K562 (cell line): Measurements from ENCODE around the gene SMAD3. TPM values are rescaled to one million over a fixed set of nuclear protein-coding genes. Genes with fewer than 3 reads are reported as not detected.

Experiments
- ADNP ChIP-seq: fragments of 200-800 bp; sonication (Bioruptor generic); IDR thresholded peaks from 2 replicates; pipeline ENCODE4 v1.6.1; 2016; ENCODE audit warnings: missing genetic modification characterization, missing compliant biosample characterization
- ATF7 ChIP-seq: fragments of 450-650 bp; IDR thresholded peaks from 2 replicates; pipeline ENCODE4 v1.7.1; 2014; ENCODE audit warnings: mild to moderate bottlenecking, moderate library complexity
- BACH1 ChIP-seq: fragments of 200-800 bp; sonication (Bioruptor generic); IDR thresholded peaks from 2 replicates; pipeline ENCODE4 v1.6.1; 2016; ENCODE audit warnings: missing genetic modification characterization, missing compliant biosample characterization
- CEBPB ChIP-seq: fragments of 450-650 bp; IDR thresholded peaks from 2 replicates; pipeline ENCODE4 v1.6.1; 2016; ENCODE audit warnings: missing genetic modification characterization, missing compliant biosample characterization
- CSDE1 ChIP-seq, 2 experiments: fragments of 450-650 bp; IDR thresholded peaks; 2 replicates each; pipeline ENCODE4 v1.6.1; 2016; ENCODE audit warnings: mild to moderate bottlenecking in 1 of 2
- E4F1 ChIP-seq: fragments of 250-450 bp; sonication (Bioruptor Pico); IDR thresholded peaks from 2 replicates; pipeline ENCODE4 v1.5.0; 2021; ENCODE audit warnings: mild to moderate bottlenecking, borderline replicate concordance
- ETV6 ChIP-seq, 3 experiments: fragments of 150-350 bp in 1 of 3; sonication (generic) in 1 of 3; formaldehyde crosslinking in 1 of 3; IDR thresholded peaks; 2 replicates each; pipeline versions ENCODE4 v1.6.1 to v1.8.0; 2014 to 2022; ENCODE audit warnings: borderline replicate concordance in 2 of 3, low read depth in 2 of 3, antibody characterized with exemption in 1 of 3, low read length in 1 of 3, mild to moderate bottlenecking in 1 of 3, missing genetic modification reagents in 1 of 3
- JUND ChIP-seq, 2 experiments: IDR thresholded peaks; 2 replicates in 1 of 2; 3 replicates in 1 of 2; pipeline ENCODE4 v1.6.1; 2011; ENCODE audit warnings: borderline replicate concordance in 2 of 2, low read depth in 2 of 2, low read length in 2 of 2, improper control_type of control experiment in 1 of 2, missing biosample characterization in 1 of 2, missing genetic modification characterization in 1 of 2, missing genetic modification reagents in 1 of 2
- LEF1 ChIP-seq: fragments of 450-650 bp; IDR thresholded peaks from 2 replicates; pipeline ENCODE4 v1.6.1; 2016; ENCODE audit warnings: mild to moderate bottlenecking
- MCM2 ChIP-seq: fragments of 450-650 bp; IDR thresholded peaks from 2 replicates; pipeline ENCODE4 v1.6.1; 2017; ENCODE audit warnings: low read depth, mild to moderate bottlenecking
- NR0B1 ChIP-seq: fragments of 450-650 bp; IDR thresholded peaks from one replicate; pipeline ENCODE4 v1.6.1; 2018; ENCODE audit warnings: mild to moderate bottlenecking, moderate library complexity; ENCODE audit not compliant: partially characterized antibody
- SOX6 ChIP-seq: fragments of 450-650 bp; IDR thresholded peaks from 2 replicates; pipeline ENCODE4 v1.6.1; 2014; ENCODE audit warnings: mild to moderate bottlenecking
- SRF ChIP-seq, 2 experiments: fragments of 250-450, 450-650 bp in 1 of 2; sonication (Bioruptor Pico) in 1 of 2; sonication (generic) in 1 of 2; formaldehyde crosslinking; IDR thresholded peaks; 2 replicates each; pipeline versions ENCODE4 v1.5.0 to v1.5.1; 2020 to 2022; ENCODE audit warnings: mild to moderate bottlenecking in 1 of 2, missing genetic modification reagents in 1 of 2
- U2AF2 ChIP-seq: fragments of 200-400 bp; formaldehyde crosslinking; optimal IDR thresholded peaks from 2 replicates; pipeline ENCODE3; 2017; ENCODE audit warnings: low read depth, mild to moderate bottlenecking, low read length
- ZBTB26 ChIP-seq: fragments of 450-650 bp; formaldehyde crosslinking; IDR thresholded peaks from 2 replicates; pipeline ENCODE4 v1.4.0; 2022; ENCODE audit warnings: missing genetic modification characterization
- ZNF561 ChIP-seq: fragments of 450-650 bp; formaldehyde crosslinking; conservative IDR thresholded peaks from 2 replicates; pipeline ENCODE4 v1.4.0; 2020; ENCODE audit warnings: mild to moderate bottlenecking, moderate library complexity
- ZNF592 ChIP-seq: fragments of 450-650 bp; IDR thresholded peaks from 2 replicates; pipeline ENCODE4 v1.6.1; 2017; ENCODE audit warnings: antibody characterized with exemption, mild to moderate bottlenecking
- polyA plus RNA-seq, 8 experiments: library from polyadenylated mRNA; depleted of rRNA in 4 of 8; stranded (reverse) in 5 of 8; unstranded in 3 of 8; fragments of >200 nt; fragmentation: Nextera tagmentation in 2 of 8; fragmentation: Illumina TruSeq in 1 of 8; extraction: Ambion mirVana in 2 of 8; extraction: Trizol in 1 of 8; gene quantifications; 2 replicates each; pipeline versions ENCODE4 v1.2.1 to v1.2.3, GENCODE V29; 2011 to 2014; ENCODE audit warnings: inconsistent platforms in 1 of 8, missing spikeins in 1 of 8
- total RNA-seq, 7 experiments: library from RNA; depleted of rRNA in 6 of 7; stranded (reverse); fragments of >200 nt in 6 of 7; fragmentation: Illumina TruSeq in 2 of 7; extraction: Trizol in 2 of 7; gene quantifications; 2 replicates each; pipeline versions ENCODE4 v1.2.1 to v1.2.3, GENCODE V29; 2011 to 2021; ENCODE audit warnings: low replicate concordance in 1 of 7

SMAD3 gene
- total and polyA plus RNA-seq, 9 of the 15 experiments (the other 6 are each of a cell fraction or from before 2014, with no cell fraction given): 4.3 to 39.2 (median 11.1) TPM

GRCh38 chr15:67082007-67082536 is 16.7 kb downstream of the SMAD3 start (continued):
- TF ChIP-seq E4F1 (no peak), ETV6 (IDR thresholded peaks at IDR 0.05; ENCODE audit: borderline replicate concordance in 1 of 2, low read depth in 2 of 2, low read length in 1 of 2) (no peak), ETV6 (CRISPR knock-in tag; IDR thresholded peaks at IDR 0.05; ENCODE audit: borderline replicate concordance) (no peak), MCM2 (no peak), CSDE1 (IDR thresholded peaks at IDR 0.05) (no peak), ZBTB26 (no peak), SRF (CRISPR knock-in tag; IDR thresholded peaks at IDR 0.05) (no peak), JUND (IDR thresholded peaks at IDR 0.05; ENCODE audit: borderline replicate concordance, low read depth, low read length) (peak; percentile 57), JUND (tag; IDR thresholded peaks at IDR 0.05; ENCODE audit: borderline replicate concordance, low read depth, low read length) (no peak; the same call in 2 of the 3 replicates), BACH1 (tag) (no peak), NR0B1 (no peak), LEF1 (peak; percentile 71), CEBPB (tag) (peak; percentile 65), ADNP (tag) (peak; percentile 85), ZNF592 (peak; percentile 81), ZNF561 (CRISPR knock-in tag) (no peak), SOX6 (peak; percentile 57; the same call in 1 of the 2 replicates), ATF7 (no peak; the same call in 1 of the 2 replicates), U2AF2 (no peak)
